ENCODE results near the gene AMPH. TPM values are rescaled to one million over a fixed set of nuclear protein-coding genes. Genes with fewer than 3 reads are reported as not detected.

Gene AMPH
- total RNA-seq, 2 donors from 2014 or later = not detected

- H3K4me3 Mint-ChIP-seq = no peak overlapping the region
- no peaks in the 10 kb centered on the region for H3K9me3 Mint-ChIP-seq
- DNase-seq (ENCODE audit: low spot score) (no peak), ATAC-seq (no peak)
- H3K27ac Mint-ChIP-seq = no peak overlapping the region
- H3K27me3 Mint-ChIP-seq = peaks cover 6 to 7% of the 10 kb centered on the region in 2 donors
- no peaks in the 10 kb centered on the region for H3K36me3 Mint-ChIP-seq
- peaks cover 21% of the 10 kb centered on the region in 2 donors for H3K4me1 Mint-ChIP-seq (ENCODE audit: low read depth in 2 of 2)
These were observed 85.2 kb downstream of the AMPH start for GRCh38 chr7:38545977-38546376.

DNA sequence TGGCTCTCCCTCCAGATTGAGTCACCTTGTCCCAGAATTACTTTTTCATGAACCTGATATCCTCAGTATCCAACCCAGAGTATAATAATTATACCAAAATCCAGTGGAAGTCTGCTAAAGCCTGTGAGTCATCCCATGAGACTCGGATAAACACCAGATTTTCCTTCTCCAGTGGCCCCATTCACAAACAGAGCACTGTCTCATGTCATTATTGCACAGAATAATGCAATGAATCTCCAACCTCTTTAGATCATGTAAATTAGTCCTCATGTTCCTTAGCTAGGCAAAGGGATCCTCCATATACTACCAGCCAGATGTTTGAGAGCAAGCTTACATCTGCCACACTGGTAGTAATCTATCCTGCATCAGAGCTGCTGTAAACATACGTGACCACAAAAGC lies 89.0 kb downstream of the AMPH start:
- Mint-ChIP-seq H3K36me3 (no peaks in the 10 kb centered on the region), H3K27me3 (peaks cover 2 to 12% of the 10 kb centered on the region in 2 donors), H3K27ac (no peak overlapping the region), H3K4me1 (ENCODE audit: low read depth in 2 of 2) (peaks cover 31% of the 10 kb centered on the region in 2 donors), H3K9me3 (no peaks in the 10 kb centered on the region), H3K4me3 (no peak overlapping the region)
- DNase-seq (ENCODE audit: low spot score) (no peak), ATAC-seq (no peak)

DNA sequence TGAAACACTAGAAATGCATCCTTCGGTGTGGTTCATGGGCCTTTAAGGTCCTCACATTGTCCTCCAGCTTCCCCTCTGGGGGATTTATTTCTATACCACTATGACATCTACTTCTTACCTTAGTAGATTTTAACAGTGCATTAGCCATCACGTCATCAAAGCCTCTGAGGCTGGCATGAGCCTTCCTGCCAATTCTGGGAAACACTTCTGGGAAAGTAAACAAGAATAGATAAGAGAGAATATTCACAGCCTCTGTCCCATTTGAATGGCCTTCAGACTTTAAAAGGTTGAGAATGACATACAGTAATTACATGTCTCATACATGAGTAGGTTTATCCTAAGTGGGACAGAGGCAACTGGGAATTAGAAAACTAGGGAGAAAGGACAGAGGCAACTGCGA lies 89.7 kb downstream of the AMPH start:
- H3K4me1 Mint-ChIP-seq (ENCODE audit: low read depth in 2 of 2) = peaks cover 29 to 31% of the 10 kb centered on the region in 2 donors
- DNase-seq (ENCODE audit: low spot score) (no peak), ATAC-seq (no peak)
- no peak overlapping the region for H3K4me3 Mint-ChIP-seq
- no peaks in the 10 kb centered on the region for H3K36me3 Mint-ChIP-seq
- H3K27ac Mint-ChIP-seq = no peak overlapping the region
- H3K9me3 Mint-ChIP-seq = no peaks in the 10 kb centered on the region
- H3K27me3 Mint-ChIP-seq = peaks cover 0 to 12% of the 10 kb centered on the region in 2 donors

- ATAC-seq (no peak), DNase-seq (ENCODE audit: low spot score) (no peak)
- Mint-ChIP-seq H3K27ac (no peak overlapping the region), H3K9me3 (no peaks in the 10 kb centered on the region), H3K4me1 (ENCODE audit: low read depth in 2 of 2) (peaks cover 18 to 19% of the 10 kb centered on the region in 2 donors), H3K4me3 (no peak overlapping the region), H3K36me3 (no peaks in the 10 kb centered on the region), H3K27me3 (peaks cover 0 to 12% of the 10 kb centered on the region in 2 donors)
These were observed 91.6 kb downstream of the AMPH start for GRCh38 chr7:38539477-38540081.

GRCh38 chr7:38535073-38535472 lies 96.1 kb downstream of the AMPH start:
- Mint-ChIP-seq H3K27me3 (peaks cover 12 to 27% of the 10 kb centered on the region in 2 donors), H3K36me3 (no peaks in the 10 kb centered on the region), H3K9me3 (no peaks in the 10 kb centered on the region), H3K27ac (no peak overlapping the region), H3K4me1 (ENCODE audit: low read depth in 2 of 2) (peaks cover 10 to 11% of the 10 kb centered on the region in 2 donors), H3K4me3 (no peak overlapping the region)
- DNase-seq (ENCODE audit: low spot score) = no peak
- no peak for ATAC-seq

DNA sequence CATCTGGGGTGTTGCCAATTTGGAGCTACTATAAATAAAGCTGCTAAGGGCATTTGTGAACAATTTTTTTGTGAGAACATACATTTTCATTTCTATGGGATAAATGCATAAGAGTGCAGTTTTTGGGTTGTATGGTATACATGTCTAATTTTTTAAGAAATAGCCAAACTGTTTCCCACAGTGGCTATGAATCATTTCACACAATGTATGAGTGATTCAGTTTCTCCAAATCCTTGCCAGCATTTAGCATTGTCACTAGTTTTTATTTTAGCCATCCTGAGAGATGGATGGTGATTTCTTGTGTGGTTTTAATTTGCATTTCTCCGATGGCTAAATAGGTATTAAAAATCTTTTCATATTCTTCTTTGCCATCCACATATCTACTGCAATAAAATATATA lies 105.3 kb downstream of the AMPH start:
- Mint-ChIP-seq H3K4me3 (no peak overlapping the region), H3K27ac (no peak overlapping the region), H3K4me1 (ENCODE audit: low read depth in 2 of 2) (peaks cover under 1 to 3% of the 10 kb centered on the region in 2 donors), H3K9me3 (no peaks in the 10 kb centered on the region), H3K36me3 (no peaks in the 10 kb centered on the region), H3K27me3 (peaks cover 4 to 10% of the 10 kb centered on the region in 2 donors)
- DNase-seq (ENCODE audit: low spot score) (no peak), ATAC-seq (no peak)

- H3K27me3 Mint-ChIP-seq = peaks cover 5 to 13% of the 10 kb centered on the region in 2 donors
- no peaks in the 10 kb centered on the region for H3K36me3 Mint-ChIP-seq
- H3K9me3 Mint-ChIP-seq = no peaks in the 10 kb centered on the region
- DNase-seq (ENCODE audit: low spot score) (no peak), ATAC-seq (no peak)
- H3K4me3 Mint-ChIP-seq = no peak overlapping the region
- H3K27ac Mint-ChIP-seq = no peak overlapping the region
- no peaks in the 10 kb centered on the region for H3K4me1 Mint-ChIP-seq (ENCODE audit: low read depth in 2 of 2)
These were observed 106.4 kb downstream of the AMPH start for GRCh38 chr7:38524786-38525185.

- Mint-ChIP-seq H3K4me1 (ENCODE audit: low read depth in 2 of 2) (no peaks in the 10 kb centered on the region), H3K9me3 (peaks cover 5% of the 10 kb centered on the region), H3K27ac (no peak overlapping the region), H3K4me3 (no peak overlapping the region), H3K27me3 (peaks cover 6 to 8% of the 10 kb centered on the region in 2 donors), H3K36me3 (peaks cover 2% of the 10 kb centered on the region)
- DNase-seq (ENCODE audit: low spot score) = no peak
- no peak for ATAC-seq
These were observed 110.4 kb downstream of the AMPH start for GRCh38 chr7:38520741-38521140.

- Mint-ChIP-seq H3K4me1 (ENCODE audit: low read depth in 2 of 2) (no peaks in the 10 kb centered on the region), H3K27ac (no peak overlapping the region), H3K9me3 (peaks cover 14% of the 10 kb centered on the region), H3K4me3 (no peak overlapping the region), H3K27me3 (peaks cover 6 to 12% of the 10 kb centered on the region in 2 donors), H3K36me3 (peaks cover 8% of the 10 kb centered on the region)
- ATAC-seq (no peak), DNase-seq (ENCODE audit: low spot score) (no peak)
These were observed 112.6 kb downstream of the AMPH start for GRCh38 chr7:38518541-38518940.

DNA sequence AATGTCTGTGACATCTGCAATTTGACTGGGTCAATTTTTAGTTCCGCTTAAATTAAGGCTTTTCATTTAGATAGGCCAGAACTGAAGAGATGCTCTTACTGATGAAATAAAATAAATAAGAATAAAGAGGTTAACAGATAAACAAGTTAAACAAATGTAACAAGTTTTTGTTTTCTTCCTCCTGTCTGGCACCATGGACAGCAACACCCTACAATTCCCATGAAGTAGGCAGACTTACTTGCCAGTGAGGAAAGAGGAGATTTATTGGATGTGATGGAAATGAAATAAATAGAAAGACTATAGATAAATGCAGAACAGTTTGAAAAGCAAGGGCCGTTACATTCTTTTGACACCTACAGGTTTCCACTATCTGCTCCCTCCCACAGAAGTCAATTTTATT lies 118.5 kb downstream of the AMPH start:
- ATAC-seq (no peak), DNase-seq (ENCODE audit: low spot score) (no peak)
- H3K9me3 Mint-ChIP-seq = peaks cover 14% of the 10 kb centered on the region
- H3K4me1 Mint-ChIP-seq (ENCODE audit: low read depth in 2 of 2) = no peaks in the 10 kb centered on the region
- H3K27me3 Mint-ChIP-seq = peaks cover 0 to 7% of the 10 kb centered on the region in 2 donors
- no peak overlapping the region for H3K4me3 Mint-ChIP-seq
- H3K36me3 Mint-ChIP-seq = peaks cover 8% of the 10 kb centered on the region
- no peak overlapping the region for H3K27ac Mint-ChIP-seq

DNA sequence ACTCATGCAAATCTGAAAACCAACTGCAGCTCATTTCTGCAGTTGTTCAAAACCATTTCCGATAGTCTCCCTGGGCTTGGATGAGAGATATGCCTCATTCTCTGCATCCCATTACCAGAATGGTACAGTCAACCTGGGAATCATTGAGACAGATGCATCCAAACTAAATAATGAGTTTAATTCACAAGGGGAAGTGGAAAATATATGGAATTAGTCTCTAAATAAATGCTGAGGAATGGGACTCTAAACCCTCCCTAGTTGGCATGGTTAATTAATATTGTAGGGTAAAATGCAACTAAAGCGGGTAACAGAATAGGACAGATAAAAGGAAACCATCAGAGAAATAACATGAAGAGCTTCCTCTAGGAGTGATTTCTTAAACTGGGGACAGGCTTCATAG lies 118.9 kb downstream of the AMPH start:
- no peak for ATAC-seq
- Mint-ChIP-seq H3K4me1 (ENCODE audit: low read depth in 2 of 2) (no peaks in the 10 kb centered on the region), H3K36me3 (peaks cover 8% of the 10 kb centered on the region), H3K27ac (no peak overlapping the region), H3K9me3 (peaks cover 12% of the 10 kb centered on the region), H3K27me3 (peaks cover 0 to 8% of the 10 kb centered on the region in 2 donors), H3K4me3 (no peak overlapping the region)
- no peak for DNase-seq (ENCODE audit: low spot score)

- ATAC-seq = no peak
- no peak for DNase-seq (ENCODE audit: low spot score)
- Mint-ChIP-seq H3K4me1 (ENCODE audit: low read depth in 2 of 2) (no peaks in the 10 kb centered on the region), H3K9me3 (no peaks in the 10 kb centered on the region), H3K27me3 (peaks cover 16 to 17% of the 10 kb centered on the region in 2 donors), H3K36me3 (no peaks in the 10 kb centered on the region), H3K27ac (no peak overlapping the region), H3K4me3 (no peak overlapping the region)
These were observed 123.8 kb downstream of the AMPH start for GRCh38 chr7:38507384-38507783.

DNA sequence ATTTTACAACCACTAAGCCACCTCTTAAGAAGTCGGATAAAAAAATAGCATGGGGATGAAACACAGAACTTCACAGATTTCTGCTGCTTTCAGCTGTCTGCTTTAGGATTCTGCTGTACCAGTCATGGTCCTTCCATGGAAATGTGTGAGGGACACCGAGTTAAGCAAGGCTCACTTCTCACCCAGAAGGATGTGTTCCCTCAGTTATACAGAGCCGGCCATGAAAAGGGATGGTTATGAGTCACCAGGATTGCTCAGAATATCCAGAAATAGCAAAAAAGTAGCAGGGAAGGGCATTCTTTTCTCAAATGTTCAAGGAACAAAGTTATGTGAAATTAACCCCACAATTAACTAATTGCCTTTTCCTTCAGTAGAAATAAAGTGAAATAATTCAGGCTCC lies 124.4 kb downstream of the AMPH start:
- no peaks in the 10 kb centered on the region for H3K4me1 Mint-ChIP-seq (ENCODE audit: low read depth in 2 of 2)

GRCh38 chr7:38506004-38506403 lies 125.2 kb downstream of the AMPH start:
- Mint-ChIP-seq H3K9me3 (no peaks in the 10 kb centered on the region), H3K4me1 (ENCODE audit: low read depth in 2 of 2) (no peaks in the 10 kb centered on the region), H3K36me3 (no peaks in the 10 kb centered on the region)

More for the DNA sequence above, 124.4 kb downstream of the AMPH start:
- DNase-seq (ENCODE audit: low spot score) (no peak), ATAC-seq (no peak)
- Mint-ChIP-seq H3K9me3 (no peaks in the 10 kb centered on the region), H3K36me3 (no peaks in the 10 kb centered on the region), H3K27ac (no peak overlapping the region), H3K27me3 (peaks cover 16 to 17% of the 10 kb centered on the region in 2 donors), H3K4me3 (no peak overlapping the region)

GRCh38 chr7:38504684-38505083 lies 126.5 kb downstream of the AMPH start:
- no peak for DNase-seq (ENCODE audit: low spot score)
- no peak for ATAC-seq
- Mint-ChIP-seq H3K27ac (no peak overlapping the region), H3K4me3 (no peak overlapping the region), H3K4me1 (ENCODE audit: low read depth in 2 of 2) (no peaks in the 10 kb centered on the region), H3K27me3 (peaks cover 17 to 18% of the 10 kb centered on the region in 2 donors), H3K36me3 (no peaks in the 10 kb centered on the region), H3K9me3 (no peaks in the 10 kb centered on the region)

More at GRCh38 chr7:38506004-38506403, 125.2 kb downstream of the AMPH start:
- DNase-seq (ENCODE audit: low spot score) (no peak), ATAC-seq (no peak)
- Mint-ChIP-seq H3K27ac (no peak overlapping the region), H3K4me3 (no peak overlapping the region), H3K27me3 (peaks cover 16 to 17% of the 10 kb centered on the region in 2 donors)
